SK-N-SH treated with all-trans-retinoic acid at 6 μM for 48 hours (cell line): ENCODE results near the gene FYCO1.

ENCODE experiments used
- ARNTL ChIP-seq: fragments of 450-650 bp; formaldehyde crosslinking; IDR thresholded peaks from 2 replicates; pipeline ENCODE4 v1.5.0; 2020; ENCODE audit warnings: low read depth, mild to moderate bottlenecking, moderate library complexity, borderline replicate concordance
- BACH2 ChIP-seq: fragments of 250-450 bp; sonication (Bioruptor Pico); IDR thresholded peaks from 2 replicates; pipeline ENCODE4 v1.9.0; 2021; ENCODE audit warnings: mild to moderate bottlenecking, borderline replicate concordance
- CSDC2 ChIP-seq: fragments of 250-450 bp; sonication (Bioruptor Pico); IDR thresholded peaks from 2 replicates; pipeline ENCODE4 v1.5.0; 2020; ENCODE audit warnings: mild to moderate bottlenecking, moderate library complexity
- ISL1 ChIP-seq: fragments of 250-450 bp; sonication (Bioruptor Pico); IDR thresholded peaks from 2 replicates; pipeline ENCODE4 v2.1.2; 2022; ENCODE audit warnings: mild to moderate bottlenecking, moderate library complexity
- PPARA ChIP-seq: fragments of 250-450 bp; sonication (Bioruptor Pico); IDR thresholded peaks from 2 replicates; pipeline ENCODE4 v1.5.0; 2020; ENCODE audit warnings: mild to moderate bottlenecking, borderline replicate concordance
- RARB ChIP-seq: fragments of 250-450 bp; sonication (Bioruptor Pico); IDR thresholded peaks from 2 replicates; pipeline ENCODE4 v1.8.0; 2021; ENCODE audit warnings: mild to moderate bottlenecking, moderate library complexity
- ZC3H10 ChIP-seq: fragments of 250-450 bp; sonication (Bioruptor Pico); IDR thresholded peaks from 2 replicates; pipeline ENCODE4 v1.5.1; 2021; ENCODE audit warnings: mild to moderate bottlenecking, moderate library complexity
- ZFP30 ChIP-seq: fragments of 450-650 bp; formaldehyde crosslinking; IDR thresholded peaks from 2 replicates; pipeline ENCODE4 v1.5.0; 2022; ENCODE audit warnings: mild to moderate bottlenecking, moderate library complexity
- ZNF565 ChIP-seq: fragments of 450-650 bp; formaldehyde crosslinking; conservative IDR thresholded peaks from 2 replicates; pipeline ENCODE4 v1.5.0; 2020; ENCODE audit warnings: low read depth, mild to moderate bottlenecking, moderate library complexity
- ZNF8 ChIP-seq: fragments of 450-650 bp; formaldehyde crosslinking; IDR thresholded peaks from 2 replicates; pipeline ENCODE4 v1.5.0; 2020; ENCODE audit warnings: mild to moderate bottlenecking, moderate library complexity
- TF ChIP-seq, protein P1 (sequence below): fragments of 250-450 bp; sonication (Bioruptor Pico); IDR thresholded peaks from 2 replicates; pipeline ENCODE4 v1.8.0; 2020; ENCODE audit warnings: mild to moderate bottlenecking, moderate library complexity, borderline replicate concordance
- TF ChIP-seq, protein P2 (sequence below): fragments of 250-450 bp; sonication (Bioruptor Pico); IDR thresholded peaks from 2 replicates; pipeline ENCODE4 v1.5.0; 2020; ENCODE audit warnings: mild to moderate bottlenecking, moderate library complexity

DNA sequence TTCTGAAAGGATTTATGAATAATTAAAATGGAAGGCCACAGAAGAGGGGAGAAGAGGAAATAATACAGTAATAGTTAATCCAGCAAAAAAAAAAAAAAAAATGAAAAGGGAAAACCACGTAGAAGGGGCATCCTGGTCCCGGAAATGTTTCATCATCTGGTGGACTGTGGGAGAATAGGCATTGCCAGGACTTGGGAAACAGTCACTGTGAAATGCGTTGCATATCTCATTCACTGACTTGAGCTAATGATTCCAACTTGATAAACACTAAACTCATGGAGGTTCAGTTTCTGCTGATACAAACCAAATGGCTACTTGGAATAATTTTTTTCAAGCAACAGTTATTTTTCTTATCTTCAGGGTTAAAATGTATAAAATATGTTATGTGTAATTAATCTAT is 28.5 kb upstream of the FYCO1 start:
- TF ChIP-seq RARB (CRISPR knock-in tag) = no peak
- no peak for TF ChIP-seq ISL1 (CRISPR knock-in tag)
- no peak for TF ChIP-seq ZFP30
- no peak for TF ChIP-seq PPARA (CRISPR knock-in tag)
- TF ChIP-seq, protein P1, sequence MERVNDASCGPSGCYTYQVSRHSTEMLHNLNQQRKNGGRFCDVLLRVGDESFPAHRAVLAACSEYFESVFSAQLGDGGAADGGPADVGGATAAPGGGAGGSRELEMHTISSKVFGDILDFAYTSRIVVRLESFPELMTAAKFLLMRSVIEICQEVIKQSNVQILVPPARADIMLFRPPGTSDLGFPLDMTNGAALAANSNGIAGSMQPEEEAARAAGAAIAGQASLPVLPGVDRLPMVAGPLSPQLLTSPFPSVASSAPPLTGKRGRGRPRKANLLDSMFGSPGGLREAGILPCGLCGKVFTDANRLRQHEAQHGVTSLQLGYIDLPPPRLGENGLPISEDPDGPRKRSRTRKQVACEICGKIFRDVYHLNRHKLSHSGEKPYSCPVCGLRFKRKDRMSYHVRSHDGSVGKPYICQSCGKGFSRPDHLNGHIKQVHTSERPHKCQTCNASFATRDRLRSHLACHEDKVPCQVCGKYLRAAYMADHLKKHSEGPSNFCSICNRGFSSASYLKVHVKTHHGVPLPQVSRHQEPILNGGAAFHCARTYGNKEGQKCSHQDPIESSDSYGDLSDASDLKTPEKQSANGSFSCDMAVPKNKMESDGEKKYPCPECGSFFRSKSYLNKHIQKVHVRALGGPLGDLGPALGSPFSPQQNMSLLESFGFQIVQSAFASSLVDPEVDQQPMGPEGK (CRISPR knock-in tag) = no peak
- TF ChIP-seq, protein P2, sequence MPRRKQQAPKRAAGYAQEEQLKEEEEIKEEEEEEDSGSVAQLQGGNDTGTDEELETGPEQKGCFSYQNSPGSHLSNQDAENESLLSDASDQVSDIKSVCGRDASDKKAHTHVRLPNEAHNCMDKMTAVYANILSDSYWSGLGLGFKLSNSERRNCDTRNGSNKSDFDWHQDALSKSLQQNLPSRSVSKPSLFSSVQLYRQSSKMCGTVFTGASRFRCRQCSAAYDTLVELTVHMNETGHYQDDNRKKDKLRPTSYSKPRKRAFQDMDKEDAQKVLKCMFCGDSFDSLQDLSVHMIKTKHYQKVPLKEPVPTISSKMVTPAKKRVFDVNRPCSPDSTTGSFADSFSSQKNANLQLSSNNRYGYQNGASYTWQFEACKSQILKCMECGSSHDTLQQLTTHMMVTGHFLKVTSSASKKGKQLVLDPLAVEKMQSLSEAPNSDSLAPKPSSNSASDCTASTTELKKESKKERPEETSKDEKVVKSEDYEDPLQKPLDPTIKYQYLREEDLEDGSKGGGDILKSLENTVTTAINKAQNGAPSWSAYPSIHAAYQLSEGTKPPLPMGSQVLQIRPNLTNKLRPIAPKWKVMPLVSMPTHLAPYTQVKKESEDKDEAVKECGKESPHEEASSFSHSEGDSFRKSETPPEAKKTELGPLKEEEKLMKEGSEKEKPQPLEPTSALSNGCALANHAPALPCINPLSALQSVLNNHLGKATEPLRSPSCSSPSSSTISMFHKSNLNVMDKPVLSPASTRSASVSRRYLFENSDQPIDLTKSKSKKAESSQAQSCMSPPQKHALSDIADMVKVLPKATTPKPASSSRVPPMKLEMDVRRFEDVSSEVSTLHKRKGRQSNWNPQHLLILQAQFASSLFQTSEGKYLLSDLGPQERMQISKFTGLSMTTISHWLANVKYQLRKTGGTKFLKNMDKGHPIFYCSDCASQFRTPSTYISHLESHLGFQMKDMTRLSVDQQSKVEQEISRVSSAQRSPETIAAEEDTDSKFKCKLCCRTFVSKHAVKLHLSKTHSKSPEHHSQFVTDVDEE (CRISPR knock-in tag) = no peak
- no peak for TF ChIP-seq ZNF8 (CRISPR knock-in tag)
- TF ChIP-seq ZNF565 = no peak
- TF ChIP-seq ARNTL = no peak
- no peak for TF ChIP-seq ZC3H10
- no peak for TF ChIP-seq CSDC2
- no peak for TF ChIP-seq BACH2 (CRISPR knock-in tag)
